GM13977 (cell line): ENCODE results near the gene ABCB4.

Experiments
- DNase-seq: peaks from one replicate; pipeline ENCODE4 v3.0.0; 2012; ENCODE audit warnings: low spot score
- CTCF ChIP-seq: IDR thresholded peaks from 2 replicates; pipeline ENCODE4 v1.5.1; 2012; ENCODE audit warnings: mild to moderate bottlenecking, control low read depth; ENCODE audit not compliant: insufficient read depth; ENCODE audit errors: extremely low read depth, missing control alignments
- in situ Hi-C: fragments of 300-500 bp; cut with MboI; formaldehyde crosslinking; loops from one replicate; pipeline ENCODE4 v1.12.0; 2022; ENCODE audit warnings: low sequenced_read_pairs, low pct_unique_long_range_greater_than_20kb, mixed read lengths, inconsistent platforms; ENCODE audit not compliant: unreplicated experiment

Gene ABCB4

GRCh38 chr7:87512906-87513305, 37.4 kb upstream of the ABCB4 start:
- no peak for DNase-seq
- TF ChIP-seq CTCF, result no peak
- in situ Hi-C loops, result loop anchor here (25.0 kb wide), 1 partner anchor 599 kb away; no protein-coding TSS in a partner anchor

GRCh38 chr7:87511510-87511909, 36.0 kb upstream of the ABCB4 start:
- in situ Hi-C loops, result loop anchor here (25.0 kb wide), 1 partner anchor 601 kb away; no protein-coding TSS in a partner anchor
- TF ChIP-seq CTCF, result no peak

GRCh38 chr7:87510411-87510875, 35.0 kb upstream of the ABCB4 start:
- in situ Hi-C loops, result loop anchor here (25.0 kb wide), 1 partner anchor 602 kb away; no protein-coding TSS in a partner anchor
- no peak for TF ChIP-seq CTCF
- DNase-seq, result no peak

More at GRCh38 chr7:87511510-87511909, 36.0 kb upstream of the ABCB4 start:
- DNase-seq, result peak; percentile 12

GRCh38 chr7:87507446-87507845, 32.0 kb upstream of the ABCB4 start:
- DNase-seq, result no peak
- in situ Hi-C loops, result loop anchor here (25.0 kb wide), 1 partner anchor 605 kb away; no protein-coding TSS in a partner anchor
- no peak for TF ChIP-seq CTCF

- peak; percentile 51 for TF ChIP-seq CTCF
- no peak for DNase-seq
- in situ Hi-C loops, result loop anchor here (25.0 kb wide), 1 partner anchor 606 kb away; no protein-coding TSS in a partner anchor
Measured at GRCh38 chr7:87506246-87507180, 31.0 kb upstream of the ABCB4 start.

DNA sequence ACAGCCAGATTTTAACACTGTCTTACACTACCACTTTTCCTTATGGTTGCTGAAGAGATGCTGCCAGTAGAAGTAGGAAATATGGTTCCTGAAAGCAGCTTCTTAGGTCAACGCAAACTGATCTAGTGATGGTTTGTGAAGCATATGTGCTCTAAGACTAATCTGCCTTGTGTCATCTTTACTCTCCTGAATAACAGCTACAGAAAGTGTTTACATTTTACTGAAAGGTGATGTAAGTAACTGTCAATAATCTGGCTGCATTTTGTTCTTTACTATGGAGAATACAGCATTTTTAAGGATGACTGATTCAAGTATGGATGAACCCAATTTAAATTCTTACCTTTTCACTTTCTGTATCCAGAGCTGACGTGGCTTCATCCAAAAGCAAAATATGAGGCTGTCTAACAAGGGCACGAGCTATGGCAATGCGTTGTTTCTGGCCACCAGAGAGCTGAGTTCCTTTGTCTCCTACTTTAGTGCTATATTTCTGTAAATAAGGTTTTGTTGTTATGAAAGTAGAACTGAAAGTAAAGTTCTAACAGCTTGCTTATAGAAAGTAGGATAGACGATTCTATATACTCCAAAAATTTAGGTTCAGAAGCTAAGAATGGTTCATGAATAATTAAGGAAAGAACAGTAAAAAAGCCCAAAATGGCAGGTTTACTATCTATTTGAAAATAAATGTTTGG, 30.2 kb upstream of the ABCB4 start:
- in situ Hi-C loops, result loop anchor here (25.0 kb wide), 1 partner anchor 607 kb away; no protein-coding TSS in a partner anchor
- TF ChIP-seq CTCF, result no peak
- no peak for DNase-seq
